Fibroblast of skin of right quadriceps (primary cell): Measurements from ENCODE around the gene LRP11.
"Not testable (repeated sequence)": the region's sequence is repeated elsewhere in the genome, so short reads cannot be mapped to it uniquely, and the experiment has no call there.

Experiments
- DNase-seq: peaks from one replicate; pipeline ENCODE4 v3.0.0-alpha.2; 2013

The LRP11 gene

DNA sequence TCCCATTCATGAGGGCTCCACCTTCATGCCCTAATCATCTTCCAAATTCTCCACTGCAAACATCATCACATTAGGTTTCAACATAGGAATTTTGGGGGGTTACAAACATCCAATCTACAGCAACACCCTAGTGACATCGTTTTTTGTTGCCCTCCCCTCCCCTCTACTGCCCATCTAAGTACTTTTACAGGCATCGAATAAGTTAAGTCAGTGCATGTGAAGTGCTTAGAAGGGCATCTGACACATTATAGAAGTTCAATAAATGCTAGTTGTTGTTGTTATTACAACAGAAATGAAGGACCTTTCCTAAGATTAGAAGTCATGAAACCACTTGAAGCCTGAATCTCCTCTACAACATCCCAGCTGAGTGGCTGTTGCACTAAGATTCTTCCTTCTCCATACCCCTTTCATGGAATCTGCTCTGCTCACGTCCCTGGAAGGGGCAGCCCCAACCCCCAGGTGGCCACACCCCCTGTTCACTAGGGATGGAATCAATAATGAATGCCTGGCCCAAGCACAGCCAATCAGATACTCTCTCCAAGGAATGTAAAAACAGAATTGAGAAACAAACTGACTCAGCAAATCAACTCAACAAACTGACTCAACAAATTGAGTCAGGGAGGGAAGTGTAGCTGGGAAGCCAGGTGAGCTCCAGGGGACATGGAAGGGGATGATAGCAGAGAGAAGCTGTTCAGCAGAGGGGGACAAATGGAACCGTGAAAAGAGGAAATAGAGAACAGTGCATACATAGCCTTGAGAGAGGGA lies 3.9 kb upstream of the LRP11 start:
- peak; percentile 51 for DNase-seq

DNA sequence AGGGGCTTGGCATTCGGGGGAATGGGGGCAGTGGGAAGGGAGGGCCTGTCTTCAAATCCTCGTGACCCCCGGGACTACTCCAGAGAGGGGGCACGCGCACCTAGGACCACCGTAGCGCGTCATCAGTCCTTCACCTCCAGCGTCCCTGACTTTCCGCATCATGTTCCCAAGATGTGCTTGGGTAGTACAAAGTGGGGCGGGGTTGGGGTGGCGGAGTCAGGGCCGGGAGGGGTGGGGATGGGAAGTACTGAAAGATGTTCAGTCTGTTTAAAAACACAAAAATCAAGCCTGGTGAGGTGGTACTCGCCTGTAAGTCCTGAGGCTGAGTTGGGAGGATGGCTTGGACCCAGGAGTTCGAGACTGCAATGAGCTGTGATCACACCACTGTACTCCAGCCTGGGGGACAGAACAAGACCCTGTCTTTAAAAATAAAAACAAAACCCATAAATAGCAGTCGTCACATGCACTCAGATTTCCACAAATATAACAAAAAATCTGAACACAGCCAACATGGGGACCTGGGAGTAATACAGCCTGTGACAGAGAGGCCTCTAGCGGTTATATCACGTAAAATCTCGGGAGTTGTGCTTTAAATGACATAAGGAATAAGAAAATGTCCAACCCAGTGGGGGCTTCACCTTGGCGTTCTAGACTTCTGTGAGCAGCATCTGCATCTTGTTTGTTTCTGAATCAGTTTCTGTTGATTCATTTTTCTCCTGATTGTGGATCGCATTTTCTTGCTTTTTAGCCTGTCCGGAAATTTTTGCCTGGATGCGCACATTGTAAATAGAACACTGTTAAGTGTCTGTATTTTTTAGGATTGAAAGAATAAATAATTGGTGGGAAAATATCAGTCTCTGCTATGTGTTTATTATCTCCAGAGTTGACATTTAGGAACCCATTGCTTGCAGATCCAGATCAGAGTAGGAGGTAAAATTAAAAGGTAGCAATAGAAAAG lies 698 bp upstream of the LRP11 start:
- DNase-seq, result peak; percentile 70

DNA sequence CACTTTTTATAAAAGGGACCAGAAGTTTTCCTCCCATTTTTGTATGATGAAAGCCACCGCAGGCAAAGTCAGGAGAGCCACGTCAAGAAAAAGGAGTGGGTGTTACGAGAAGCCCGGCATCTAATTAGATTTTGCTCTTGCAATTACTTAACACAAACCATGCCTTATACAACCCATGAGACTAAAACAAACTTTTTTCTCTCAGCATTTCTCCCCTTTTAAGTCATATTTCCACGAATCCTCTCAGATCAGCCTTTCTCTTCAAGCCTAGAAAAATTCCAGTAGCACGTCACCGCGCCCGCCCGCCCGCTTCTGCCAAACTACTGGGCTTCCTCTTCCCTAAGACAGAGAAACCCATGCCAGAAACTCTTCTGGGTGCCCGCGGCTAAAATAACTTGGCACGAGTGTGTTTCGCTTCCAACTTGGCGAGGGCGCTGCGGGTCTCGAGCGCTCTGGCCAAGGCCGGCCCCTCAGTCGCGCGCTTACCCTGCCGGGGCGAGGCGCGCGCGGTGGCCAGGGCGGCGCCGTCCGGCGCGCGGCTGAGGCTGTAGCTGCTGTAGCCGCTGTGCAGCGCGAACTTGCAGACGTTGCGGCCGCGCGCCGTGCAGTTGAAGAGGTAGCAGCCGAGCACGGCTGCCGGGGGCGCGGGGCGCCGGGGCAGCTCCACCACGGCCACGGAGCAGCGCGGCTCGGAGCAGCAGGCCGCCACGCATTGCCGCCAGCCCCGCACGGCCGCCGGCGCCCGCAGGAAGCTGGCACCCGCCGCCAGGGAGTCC lies 1.0 kb downstream of the LRP11 start:
- DNase-seq, result peak; percentile 54

DNA sequence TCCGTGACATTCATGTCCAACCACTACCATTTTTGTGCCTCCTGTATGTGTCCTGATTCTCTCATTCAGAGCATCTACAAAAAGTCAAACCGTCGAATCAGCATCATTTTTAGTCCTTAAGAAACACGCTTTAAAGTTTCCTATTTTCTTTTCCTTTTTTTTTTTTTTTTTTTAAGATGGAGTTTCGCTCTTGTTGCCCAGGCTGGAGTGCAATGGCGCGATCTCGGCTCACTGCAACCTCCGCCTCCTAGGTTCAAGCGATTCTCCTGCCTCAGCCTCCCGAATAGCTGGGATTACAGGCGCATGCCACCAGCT lies 1.8 kb downstream of the LRP11 start:
- not testable (repeated sequence) for DNase-seq

DNA sequence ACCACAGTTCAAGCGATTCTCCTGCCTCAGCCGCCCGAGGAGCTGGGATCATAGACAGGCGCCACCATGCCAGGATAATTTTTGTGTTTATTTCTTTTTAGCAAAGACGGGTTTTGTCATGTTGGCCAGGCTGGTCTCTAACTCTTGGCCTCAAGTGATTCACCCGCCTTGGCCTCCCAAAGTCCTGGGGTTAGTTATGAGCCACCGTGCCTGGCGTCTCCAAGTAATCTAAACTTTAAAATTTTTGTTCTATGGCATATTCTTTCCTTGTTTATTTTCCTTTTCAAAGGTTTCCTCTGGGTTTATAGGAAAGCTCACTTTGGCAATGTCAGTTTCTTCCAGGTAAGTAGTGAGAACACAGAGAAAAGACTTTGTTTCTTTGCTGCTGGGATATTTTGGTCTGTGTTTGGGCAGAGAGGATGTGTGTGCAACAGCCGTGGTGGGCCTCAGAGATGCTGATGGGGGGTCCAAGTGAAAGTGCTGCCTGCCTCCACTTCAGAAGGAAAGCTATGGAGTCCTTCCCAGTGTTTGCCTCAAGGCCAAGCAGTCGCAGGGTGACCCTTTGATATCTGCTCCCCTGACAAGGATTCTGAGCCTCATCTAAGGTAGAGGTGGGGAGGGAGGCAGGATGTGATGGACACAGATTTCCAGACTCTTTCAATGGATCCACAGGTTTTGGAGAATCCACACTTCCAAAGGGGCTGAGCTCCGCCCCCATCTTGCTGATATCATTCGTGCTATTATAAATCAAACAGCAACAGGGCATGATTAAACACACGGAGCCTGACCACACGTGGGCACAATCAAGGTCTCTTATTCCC lies 2.3 kb downstream of the LRP11 start:
- DNase-seq, result no peak

DNA sequence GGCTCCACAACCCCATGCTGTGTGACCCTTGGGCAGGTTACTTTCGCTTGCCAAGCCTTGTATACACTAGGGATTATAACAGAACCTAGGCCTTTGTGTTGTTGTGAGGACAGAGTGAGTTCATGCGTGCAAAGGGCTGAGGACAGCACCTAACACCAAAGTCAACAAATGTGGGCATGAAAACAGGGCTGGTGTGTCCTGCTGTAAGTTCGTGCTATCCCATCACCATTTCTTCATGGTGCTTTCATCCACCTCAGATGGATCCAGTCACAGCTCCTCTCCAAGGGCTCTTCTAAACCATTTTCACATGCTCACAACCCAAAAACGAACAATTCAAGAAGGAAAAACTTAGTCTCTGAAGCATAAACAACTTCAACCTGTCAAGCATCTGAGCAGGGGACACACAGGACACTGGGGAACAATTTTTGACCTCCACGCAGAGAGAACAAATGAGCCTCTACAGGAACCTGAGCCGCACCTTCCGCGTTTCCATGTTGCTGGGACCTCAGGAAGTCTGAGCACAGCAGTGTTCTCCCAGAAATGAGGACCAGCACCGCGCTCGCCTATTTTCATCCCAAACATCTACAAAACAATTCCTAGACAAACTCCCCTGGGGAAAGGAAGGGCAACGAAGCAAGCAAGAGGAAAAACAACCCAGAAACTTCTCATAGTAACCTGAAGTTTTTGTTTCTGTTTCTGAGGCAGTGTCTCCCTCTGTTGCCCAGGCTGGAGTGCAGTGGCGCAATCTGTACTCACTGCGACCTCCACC lies 3.1 kb downstream of the LRP11 start:
- peak; percentile 17 for DNase-seq

DNA sequence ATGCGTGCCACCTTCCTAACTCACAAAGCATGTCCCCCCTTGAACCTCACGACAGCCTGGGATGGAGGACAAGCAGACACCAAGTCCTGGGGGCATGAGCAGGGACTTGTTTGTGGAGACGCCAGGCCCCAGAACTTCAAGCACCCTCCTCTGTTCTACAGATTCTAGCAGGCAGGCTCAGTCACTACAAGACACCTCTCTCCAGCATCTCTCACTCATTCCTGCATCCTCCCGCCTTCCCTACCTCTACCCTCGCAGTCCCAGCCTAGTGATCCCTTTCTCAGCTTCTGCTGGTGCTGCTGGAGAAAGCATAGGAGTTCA lies 3.7 kb downstream of the LRP11 start:
- DNase-seq, result no peak

DNA sequence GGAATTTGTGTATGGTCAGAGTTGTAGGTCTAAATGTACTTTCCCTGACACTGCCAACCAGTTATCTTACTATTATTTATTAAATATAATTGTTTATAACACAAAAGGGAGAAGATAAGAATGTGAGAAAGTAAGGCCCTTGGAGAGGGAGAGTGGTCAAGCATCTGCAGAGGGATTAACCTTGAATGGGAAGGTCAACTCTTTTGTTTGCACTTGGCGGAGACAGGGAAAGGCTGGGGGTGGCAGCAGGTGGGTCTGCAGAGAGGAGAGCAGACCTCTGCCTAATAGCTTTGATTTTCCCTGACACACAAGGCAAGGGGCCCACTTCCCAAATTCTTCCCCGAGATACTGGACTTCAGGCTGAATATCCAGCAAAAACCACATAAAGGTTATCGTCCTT lies 4.2 kb downstream of the LRP11 start:
- no peak for DNase-seq

DNA sequence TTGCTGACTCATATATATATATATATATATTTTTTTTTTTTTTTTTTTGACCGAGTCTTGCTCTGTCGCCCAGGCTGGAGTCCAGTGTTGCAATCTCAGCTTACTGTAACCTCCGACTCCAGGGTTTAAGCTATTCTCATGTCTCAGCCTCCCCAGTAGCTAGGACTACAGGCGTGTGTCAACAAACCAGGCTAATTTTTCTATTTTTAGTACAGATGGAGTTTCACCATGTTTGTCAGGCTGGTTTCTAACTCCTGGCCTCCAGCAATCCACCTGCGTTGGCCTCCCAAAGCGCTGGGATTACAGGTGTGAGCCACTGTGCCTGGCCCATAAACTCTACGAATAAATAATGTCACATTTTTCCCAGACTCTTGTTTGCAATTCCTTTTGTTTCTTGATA lies 4.8 kb downstream of the LRP11 start:
- peak; percentile 58 for DNase-seq

DNA sequence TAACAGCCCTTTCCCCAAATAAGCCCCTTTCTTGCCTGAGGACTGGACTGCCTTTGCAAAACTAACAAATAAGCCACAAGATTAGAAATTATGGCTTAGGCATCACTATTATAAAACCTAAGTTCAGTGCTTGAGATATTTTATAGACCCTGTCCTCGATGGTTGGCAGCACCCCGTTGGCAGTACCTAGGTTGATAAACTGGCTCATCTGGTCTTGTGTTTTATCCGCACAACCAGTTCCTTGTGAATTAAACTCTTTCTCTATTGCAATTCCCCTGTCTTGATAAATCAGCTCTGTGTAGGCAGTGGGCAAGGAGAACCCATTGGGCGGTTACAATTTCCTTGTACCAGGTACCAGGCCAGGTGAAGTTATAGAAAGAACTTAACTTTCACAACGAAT lies 6.6 kb downstream of the LRP11 start:
- DNase-seq, result no peak

DNA sequence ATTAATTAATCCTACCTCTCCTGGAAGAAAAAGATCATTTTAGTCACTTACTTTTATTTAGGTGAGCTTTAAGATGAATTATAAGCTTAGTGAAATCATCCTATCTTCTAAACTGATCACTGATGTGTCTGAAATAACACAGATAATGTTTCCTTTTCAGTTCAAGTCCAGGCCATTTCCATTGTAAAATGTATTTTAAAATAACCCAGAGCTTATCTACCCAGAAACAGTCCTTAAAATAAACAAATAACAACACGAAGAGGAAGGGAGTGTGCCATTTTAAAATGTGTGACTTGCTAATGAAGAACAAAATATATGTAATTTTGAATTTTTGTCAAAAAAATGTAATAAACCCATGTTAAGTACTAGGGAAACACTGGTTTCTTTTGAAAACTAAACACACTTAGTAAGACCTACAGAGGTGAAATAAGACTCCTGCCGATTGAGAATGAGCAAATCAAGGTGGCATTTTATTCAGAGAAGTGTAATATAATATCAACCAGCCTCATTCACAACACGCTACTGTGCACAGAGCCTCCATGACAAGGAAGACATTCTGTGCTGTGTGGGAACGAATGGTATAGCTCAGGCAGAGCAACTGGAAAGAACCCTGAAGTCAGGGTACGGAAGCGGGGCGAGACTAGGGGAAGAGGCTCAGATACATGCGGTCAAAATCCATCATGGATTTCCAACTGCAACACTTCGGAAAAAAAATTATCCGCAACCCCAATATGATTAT lies 7.7 kb downstream of the LRP11 start:
- DNase-seq, result no peak

DNA sequence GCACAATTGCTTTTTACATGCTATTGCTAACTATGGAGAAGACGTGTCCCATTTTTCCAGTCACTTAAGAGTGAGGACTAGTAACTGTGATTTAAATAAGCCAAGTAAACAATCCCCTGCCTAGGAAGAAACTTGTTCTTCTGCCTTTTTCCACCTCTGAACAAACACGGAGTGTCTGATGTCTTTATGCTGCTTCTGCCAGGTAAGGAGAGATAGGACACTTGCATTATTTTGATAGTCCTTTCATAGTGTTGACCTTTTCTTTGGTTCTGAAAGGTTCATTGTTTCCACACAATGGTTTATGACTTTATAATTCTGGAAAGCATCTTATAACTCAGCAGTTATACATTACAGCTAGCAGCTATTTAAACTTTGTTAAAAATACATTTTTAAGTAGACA lies 8.4 kb downstream of the LRP11 start:
- no peak for DNase-seq

DNA sequence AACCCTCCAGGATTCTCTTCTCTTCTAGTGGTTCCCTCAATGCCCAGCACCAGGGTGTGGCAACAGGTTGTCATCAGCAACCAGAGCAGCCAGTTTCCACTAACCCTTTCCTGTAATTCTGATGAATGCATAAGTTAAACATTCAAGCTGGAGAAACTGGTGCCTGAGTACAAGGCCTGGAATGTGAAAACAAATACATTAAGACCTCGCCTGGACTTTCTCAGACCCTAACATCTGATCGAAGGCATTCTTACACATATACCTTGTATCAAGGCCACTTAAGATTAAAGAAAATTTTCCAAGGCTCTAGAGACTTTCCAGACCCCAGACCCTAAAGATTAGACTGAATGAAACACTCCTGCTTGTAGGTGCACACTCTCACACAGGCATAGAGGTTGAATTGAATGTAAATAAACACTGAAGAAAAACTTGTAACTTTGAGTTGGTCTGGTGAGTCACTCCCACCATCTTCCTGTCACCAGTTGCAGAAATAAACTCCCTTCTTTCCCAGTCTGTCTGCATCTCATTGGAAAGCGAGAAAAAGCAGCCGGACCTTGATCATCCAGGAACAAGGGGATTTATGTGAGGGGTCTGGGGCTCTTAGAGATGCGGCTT lies 9.0 kb downstream of the LRP11 start:
- DNase-seq, result peak; percentile 90

DNA sequence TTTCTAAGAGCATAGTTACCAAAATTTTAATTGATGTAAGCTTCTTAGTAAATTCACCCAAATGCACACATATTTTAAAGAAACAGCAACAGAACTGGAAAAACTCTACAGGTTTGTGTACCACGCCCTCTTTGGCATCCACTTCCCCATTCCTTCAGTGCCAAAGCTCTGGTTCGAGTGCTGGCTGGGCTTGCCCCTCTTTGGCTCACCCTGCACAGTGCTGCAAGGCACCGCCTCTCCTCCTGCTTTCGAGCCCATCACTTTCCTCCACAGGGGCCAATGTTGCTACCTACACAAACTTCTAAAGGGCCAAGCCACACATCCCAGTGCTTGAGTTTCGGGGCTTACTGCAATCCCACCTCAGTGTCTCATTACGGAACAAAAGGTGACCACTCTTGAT lies 9.6 kb downstream of the LRP11 start:
- no peak for DNase-seq

DNA sequence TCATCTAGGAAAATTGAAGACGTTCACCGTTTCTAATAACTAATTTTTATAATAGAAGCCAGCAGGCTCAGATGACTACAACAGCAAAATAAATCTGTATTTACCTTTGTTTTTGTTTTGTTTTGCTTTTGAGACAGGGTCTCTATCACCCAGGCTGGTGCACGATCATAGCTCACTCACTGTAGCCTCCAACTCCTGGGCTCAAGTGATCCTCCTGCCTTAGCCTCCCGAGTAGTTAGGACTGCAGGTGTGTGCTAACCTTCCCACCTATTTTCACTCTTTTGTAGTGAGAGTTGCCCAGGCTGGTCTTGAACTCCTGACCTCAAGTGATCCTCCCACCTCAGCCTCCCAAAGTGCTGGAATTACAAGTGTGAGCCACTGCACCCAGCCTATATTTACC lies 10.1 kb downstream of the LRP11 start:
- DNase-seq, result not testable (repeated sequence)

DNA sequence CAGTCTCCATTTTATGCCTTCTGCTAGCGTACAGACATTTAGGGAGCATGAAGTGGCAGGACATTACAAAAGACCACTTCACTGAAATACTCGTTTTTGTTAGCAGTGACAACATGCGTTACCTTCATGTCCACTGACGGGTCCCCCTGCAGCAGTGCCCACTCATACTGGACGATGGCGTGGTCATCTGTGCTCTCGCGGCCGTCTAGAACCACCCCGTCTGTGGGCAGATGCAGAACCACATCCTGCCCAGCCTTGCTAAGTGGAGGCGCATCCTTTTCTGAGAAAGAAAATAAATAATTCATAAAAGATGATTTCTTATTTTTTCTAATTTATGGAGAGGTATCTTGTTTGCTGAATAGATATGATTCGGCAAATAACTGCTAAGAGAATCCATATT lies 11.3 kb downstream of the LRP11 start:
- DNase-seq, result no peak

DNA sequence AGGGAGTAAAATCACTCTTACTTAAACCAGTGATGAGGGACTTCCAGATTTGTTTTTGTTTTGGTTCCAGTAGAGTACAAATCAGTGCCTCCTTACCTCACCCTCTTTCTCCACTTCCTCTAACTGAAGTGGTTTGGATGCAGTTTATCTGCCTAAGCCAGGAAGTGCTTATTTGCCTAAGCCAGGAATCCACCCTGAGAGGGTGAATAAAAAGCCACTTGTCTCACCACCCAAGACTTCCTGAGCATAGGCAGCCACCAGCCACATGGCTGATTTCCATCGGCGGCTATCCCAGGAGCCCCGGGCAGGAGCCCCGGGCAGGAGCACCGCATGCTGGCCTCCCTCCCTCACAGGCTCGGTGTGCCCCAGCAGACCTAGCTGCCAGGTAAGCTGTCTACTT lies 12.0 kb downstream of the LRP11 start:
- DNase-seq, result no peak

DNA sequence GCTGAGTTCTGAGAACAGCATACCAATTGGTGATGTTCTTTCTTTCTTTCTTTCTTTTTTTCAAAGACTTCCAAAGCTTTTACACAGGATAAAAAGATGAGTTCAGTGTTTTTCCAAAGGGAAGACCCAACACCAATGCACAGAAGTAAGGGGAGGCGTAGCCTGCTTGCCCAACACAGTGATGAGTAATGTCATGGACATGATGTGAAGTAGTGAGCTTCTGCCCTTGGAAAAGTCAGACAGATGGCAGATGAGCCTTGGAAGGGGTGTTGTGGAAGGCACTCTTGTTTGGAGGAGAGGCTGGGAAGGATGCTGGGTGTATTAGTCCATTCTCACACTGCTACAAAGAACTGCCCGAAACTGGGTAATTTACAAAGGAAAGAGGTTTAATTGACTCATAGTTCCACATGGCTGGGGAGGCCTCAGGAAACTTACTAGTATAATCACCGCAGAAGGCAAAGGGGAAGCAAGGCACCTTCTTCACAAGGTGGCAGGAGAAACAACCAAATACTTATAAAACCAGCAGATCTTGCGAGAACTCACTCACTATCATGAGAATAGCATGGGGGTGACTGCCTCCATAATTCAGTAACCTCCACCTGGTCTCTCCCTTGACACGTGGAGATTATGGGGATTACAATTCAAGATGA lies 12.6 kb downstream of the LRP11 start:
- DNase-seq, result peak; percentile 68

DNA sequence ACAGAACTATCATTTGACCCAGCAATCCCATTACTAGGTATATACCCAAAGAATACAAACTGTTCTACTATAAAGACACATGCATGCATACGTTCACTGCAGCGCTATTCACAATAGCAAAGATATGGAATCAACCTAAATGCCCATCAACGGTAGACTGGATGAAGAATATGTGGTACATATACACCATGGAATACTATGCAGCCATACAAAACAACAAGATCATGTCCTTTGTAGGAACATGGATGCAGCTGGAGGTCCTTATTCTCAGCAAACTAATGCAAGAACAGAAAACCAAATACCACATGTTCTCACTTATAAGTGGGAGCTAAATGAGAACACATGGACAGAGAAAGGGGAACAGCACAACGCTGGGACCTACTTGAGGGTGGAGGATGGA lies 15.8 kb downstream of the LRP11 start:
- DNase-seq, result not testable (repeated sequence)

DNA sequence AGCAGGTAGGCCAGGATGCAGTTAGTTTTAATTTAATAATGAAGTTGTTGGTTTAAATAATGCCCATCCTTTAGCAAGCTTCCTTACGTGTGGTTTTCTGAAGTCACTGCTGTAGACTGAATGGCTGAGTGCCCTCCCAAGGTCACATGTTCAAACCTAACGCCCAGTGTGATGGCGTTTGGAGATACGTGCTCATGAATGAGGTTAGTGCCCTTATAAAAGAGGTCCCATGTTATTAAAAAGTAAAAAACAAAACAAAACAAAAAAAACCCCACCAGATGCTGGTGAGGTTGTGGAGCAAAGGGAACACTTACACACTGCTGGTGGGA lies 16.3 kb downstream of the LRP11 start:
- no peak for DNase-seq
